Measurements from ENCODE around the gene FYB1. TPM values are rescaled to one million over a fixed set of nuclear protein-coding genes. Genes with fewer than 3 reads are reported as not detected.

The FYB1 gene
- polyA plus RNA-seq, 3 donors, result 75.3 to 141 (median 118) TPM

- H3K27me3 Mint-ChIP-seq (ENCODE audit: low read depth in 3 of 3), result peaks cover 0 to 2% (median 0%) of the 10 kb centered on the region in 3 donors
- Histone ChIP-seq H3K4me3 (replicated peaks in 1 of 3; ENCODE audit: low read depth in 2 of 3, low read length in 3 of 3) (no peak overlapping the region), H4K20me1 (ENCODE audit: insufficient read depth, low read length) (peaks cover 100% of the 10 kb centered on the region), H3K27me3 (ENCODE audit: control insufficient read depth in 2 of 2, insufficient read depth in 2 of 2, low read length in 2 of 2) (no peaks in the 10 kb centered on the region), H3K9ac (ENCODE audit: insufficient read depth, low read length, poor library complexity, severe bottlenecking) (no peak overlapping the region), H3K27ac (ENCODE audit: low read depth in 1 of 2, low read length in 2 of 2) (peak overlapping the region in 1 of 2 donors; percentile 71), H3K36me3 (replicated peaks in 1 of 2; ENCODE audit: control insufficient read depth in 1 of 2, insufficient read depth in 2 of 2, low read length in 2 of 2) (peaks cover 21 to 61% of the 10 kb centered on the region in 2 donors), H2AFZ (ENCODE audit: insufficient read depth, low read depth, low read length, poor library complexity, severe bottlenecking) (no peak overlapping the region), H3K9me3 (replicated peaks in 1 of 2; ENCODE audit: control insufficient read depth in 1 of 2, insufficient read depth in 1 of 2, low read length in 2 of 2) (no peaks in the 10 kb centered on the region), H3K79me2 (ENCODE audit: insufficient read depth, low read length) (peaks cover 97% of the 10 kb centered on the region), H3K4me2 (replicated peaks; ENCODE audit: extremely low read depth, low read length, poor library complexity, severe bottlenecking) (peak overlapping the region; percentile 24), H3K4me1 (ENCODE audit: control insufficient read depth in 1 of 2, insufficient read depth in 2 of 2, low read length in 2 of 2) (peaks cover 12 to 47% of the 10 kb centered on the region in 2 donors)
- no peaks in the 10 kb centered on the region for H3K9me3 Mint-ChIP-seq
- H3K4me1 Mint-ChIP-seq, result peaks cover 51% of the 10 kb centered on the region
- H3K4me3 Mint-ChIP-seq, result no peak overlapping the region
- no peak for DNase-seq
- intact Hi-C loops (cut with micrococcal nuclease), result loop anchor here in 1 of 2 donors (10.0 kb wide), 1 partner anchor 47 kb away; no protein-coding TSS in a partner anchor
- H3K36me3 Mint-ChIP-seq, result peaks cover 39 to 64% of the 10 kb centered on the region in 2 donors
- TF ChIP-seq CTCF (IDR thresholded peaks at IDR 0.05), result no peak
- H3K27ac Mint-ChIP-seq, result peak overlapping the region in 3 of 7 donors; percentile 38 to 89 (median 60)
Observed at GRCh38 chr5:39157701-39158100, 61.7 kb downstream of the FYB1 start.

GRCh38 chr5:39156082-39156481 is 63.3 kb downstream of the FYB1 start:
- Histone ChIP-seq H3K4me1 (ENCODE audit: control insufficient read depth in 1 of 2, insufficient read depth in 2 of 2, low read length in 2 of 2) (peaks cover 27 to 63% of the 10 kb centered on the region in 2 donors), H3K9ac (ENCODE audit: insufficient read depth, low read length, poor library complexity, severe bottlenecking) (no peak overlapping the region), H3K4me2 (replicated peaks; ENCODE audit: extremely low read depth, low read length, poor library complexity, severe bottlenecking) (no peak overlapping the region), H3K79me2 (ENCODE audit: insufficient read depth, low read length) (peaks cover 88% of the 10 kb centered on the region), H2AFZ (ENCODE audit: insufficient read depth, low read depth, low read length, poor library complexity, severe bottlenecking) (no peak overlapping the region), H3K36me3 (replicated peaks in 1 of 2; ENCODE audit: control insufficient read depth in 1 of 2, insufficient read depth in 2 of 2, low read length in 2 of 2) (peaks cover 27 to 65% of the 10 kb centered on the region in 2 donors), H3K4me3 (replicated peaks in 1 of 3; ENCODE audit: low read depth in 2 of 3, low read length in 3 of 3) (no peak overlapping the region), H3K9me3 (replicated peaks in 1 of 2; ENCODE audit: control insufficient read depth in 1 of 2, insufficient read depth in 1 of 2, low read length in 2 of 2) (no peaks in the 10 kb centered on the region), H3K27me3 (ENCODE audit: control insufficient read depth in 2 of 2, insufficient read depth in 2 of 2, low read length in 2 of 2) (no peaks in the 10 kb centered on the region), H3K27ac (ENCODE audit: low read depth in 1 of 2, low read length in 2 of 2) (peak overlapping the region in 1 of 2 donors; percentile 7), H4K20me1 (ENCODE audit: insufficient read depth, low read length) (peaks cover 100% of the 10 kb centered on the region)
- Mint-ChIP-seq H3K9me3 (no peaks in the 10 kb centered on the region), H3K27ac (peak overlapping the region in 4 of 7 donors; percentile 21 to 74 (median 35)), H3K4me1 (peaks cover 65% of the 10 kb centered on the region), H3K36me3 (peaks cover 48 to 72% of the 10 kb centered on the region in 2 donors), H3K4me3 (no peak overlapping the region), H3K27me3 (ENCODE audit: low read depth in 3 of 3) (peaks cover 0 to 2% (median 0%) of the 10 kb centered on the region in 3 donors)
- no peak for TF ChIP-seq CTCF (IDR thresholded peaks at IDR 0.05)
- DNase-seq, result no peak
- no CpG with 5 or more reads among the region's 4 CpGs for WGBS (ENCODE audit: insufficient coverage)
- intact Hi-C loops (cut with micrococcal nuclease), result loop anchor here in 1 of 2 donors (10.0 kb wide), 1 partner anchor 49 kb away; no protein-coding TSS in a partner anchor

Data from CD14-positive monocyte (primary cell).